IMR-90 (cell line): ENCODE data around the gene GALNT3. TPM values are rescaled to one million over a fixed set of nuclear protein-coding genes. Genes with fewer than 3 reads are reported as not detected.

Experiments used
- ATAC-seq: fragments of 200-7000 bp; cut with Tn5 transposase; 2 replicates; pipeline ENCODE4 v1.9.1; 2020; ENCODE audit warnings: low read depth, mild to moderate bottlenecking, moderate library complexity
- BruUV-seq: library from RNA; stranded (reverse); fragments of 400-500 nt; replicated peaks from 2 replicates; lab custom pipeline; 2021; lab: Mats Ljungman, UMichigan
- CTCF ChIA-PET: fragments of 300-600 bp; formaldehyde crosslinking; extraction: SDS; loops from one replicate; lab custom pipeline; 2021; ENCODE audit warnings: antibody characterized with exemption; lab: Yijun Ruan, JAX
- POLR2A ChIA-PET: fragments of 300-600 bp; sonication (Branson Sonifier 250); formaldehyde crosslinking; loops from one replicate; lab custom pipeline; 2022; ENCODE audit warnings: antibody characterized with exemption; ENCODE audit not compliant: unreplicated experiment; lab: Charles Lee
- DNase-seq: peaks from one replicate; pipeline ENCODE4 v3.0.0; 2013
- H2AFZ ChIP-seq: replicated peaks from 2 replicates; pipeline ENCODE3; 2013; ENCODE audit warnings: low read length, mild to moderate bottlenecking; ENCODE audit not compliant: poor library complexity
- H2AK5ac ChIP-seq: 2 replicates; pipeline ENCODE4 v1.6.1; 2013; ENCODE audit warnings: low read depth, low read length, inconsistent platforms
- H2AK9ac ChIP-seq: replicated peaks from 2 replicates; pipeline ENCODE3; 2013; ENCODE audit warnings: mild to moderate bottlenecking, low read depth, low read length, moderate library complexity; ENCODE audit not compliant: poor library complexity
- H2BK120ac ChIP-seq: 2 replicates; pipeline ENCODE4 v1.6.1; 2013; ENCODE audit warnings: low read depth, low read length, inconsistent platforms
- H2BK15ac ChIP-seq: 3 replicates; pipeline ENCODE4 v1.6.1; 2013; ENCODE audit warnings: low read depth, low read length, inconsistent platforms
- H2BK20ac ChIP-seq: 2 replicates; pipeline ENCODE4 v1.6.1; 2013; ENCODE audit warnings: low read depth, mild to moderate bottlenecking, inconsistent platforms, low read length, moderate library complexity
- H2BK5ac ChIP-seq: 2 replicates; pipeline ENCODE4 v1.6.1; 2013; ENCODE audit warnings: mild to moderate bottlenecking, low read depth, low read length, inconsistent platforms; ENCODE audit not compliant: poor library complexity, severe bottlenecking
- H3K14ac ChIP-seq: replicated peaks from 2 replicates; pipeline ENCODE4 v1.6.1; 2013; ENCODE audit warnings: low read depth, low read length, inconsistent platforms
- H3K18ac ChIP-seq: 2 replicates; pipeline ENCODE4 v1.6.1; 2013; ENCODE audit warnings: low read depth, low read length, control low read depth
- H3K23ac ChIP-seq: 2 replicates; pipeline ENCODE4 v1.6.1; 2013; ENCODE audit warnings: low read depth, low read length, inconsistent platforms
- H3K27ac ChIP-seq: 2 replicates; pipeline ENCODE4 v1.5.1; 2013; ENCODE audit warnings: mild to moderate bottlenecking, control low read depth, low read length; ENCODE audit not compliant: insufficient read depth
- H3K27me3 ChIP-seq: 2 replicates; pipeline ENCODE4 v1.6.1; 2013; ENCODE audit warnings: low read length; ENCODE audit not compliant: control insufficient read depth, insufficient read depth
- H3K36me3 ChIP-seq: 2 replicates; pipeline ENCODE4 v1.6.1; 2013; ENCODE audit warnings: low read length, mixed read lengths; ENCODE audit not compliant: control insufficient read depth, insufficient read depth
- H3K4ac ChIP-seq: 2 replicates; pipeline ENCODE4 v1.6.1; 2013; ENCODE audit warnings: low read depth, low read length, inconsistent platforms
- H3K4me1 ChIP-seq: 2 replicates; pipeline ENCODE4 v1.6.1; 2013; ENCODE audit warnings: low read length, mixed read lengths; ENCODE audit not compliant: control insufficient read depth, insufficient read depth
- H3K4me2 ChIP-seq: 2 replicates; pipeline ENCODE4 v1.6.1; 2013; ENCODE audit warnings: low read depth, mild to moderate bottlenecking, control low read depth, low read length, moderate library complexity
- H3K4me3 ChIP-seq: 2 replicates; pipeline ENCODE4 v1.5.1; 2013; ENCODE audit warnings: low read depth, mild to moderate bottlenecking, control low read depth, low read length, moderate library complexity; ENCODE audit not compliant: insufficient read depth
- H3K56ac ChIP-seq: 2 replicates; pipeline ENCODE4 v1.6.1; 2013; ENCODE audit warnings: low read length, inconsistent platforms; ENCODE audit not compliant: insufficient read depth; ENCODE audit errors: extremely low read depth
- H3K79me1 ChIP-seq, 2 experiments: 2 replicates each; pipeline ENCODE4 v1.6.1; 2013; ENCODE audit warnings: low read length in 2 of 2, inconsistent platforms in 1 of 2, low read depth in 1 of 2
- H3K9ac ChIP-seq: 2 replicates; pipeline ENCODE4 v1.6.1; 2013; ENCODE audit warnings: low read depth, low read length, control low read depth
- H3K9me1 ChIP-seq: 2 replicates; pipeline ENCODE4 v1.6.1; 2013; ENCODE audit warnings: low read length, inconsistent platforms; ENCODE audit not compliant: insufficient read depth
- H3K9me3 ChIP-seq: 2 replicates; pipeline ENCODE4 v1.6.1; 2013; ENCODE audit warnings: low read length; ENCODE audit not compliant: control insufficient read depth, insufficient read depth
- H4K20me1 ChIP-seq: 2 replicates; pipeline ENCODE4 v1.6.1; 2013; ENCODE audit warnings: low read length, inconsistent platforms; ENCODE audit not compliant: insufficient read depth
- H4K5ac ChIP-seq: 2 replicates; pipeline ENCODE4 v1.6.1; 2013; ENCODE audit warnings: mild to moderate bottlenecking, low read depth, low read length, control low read depth
- H4K8ac ChIP-seq, 2 experiments: 2 replicates each; pipeline ENCODE4 v1.6.1; 2013; ENCODE audit warnings: low read depth in 2 of 2, low read length in 2 of 2, control low read depth in 1 of 2, inconsistent platforms in 1 of 2
- H4K91ac ChIP-seq: 2 replicates; pipeline ENCODE4 v1.6.1; 2013; ENCODE audit warnings: low read depth, low read length, inconsistent platforms; ENCODE audit not compliant: insufficient read depth
- BHLHE40 ChIP-seq: fragments of 150-350 bp; IDR thresholded peaks from 2 replicates; pipeline ENCODE4 v1.6.1; 2016; ENCODE audit warnings: mild to moderate bottlenecking, low read depth, low read length
- CEBPB ChIP-seq: IDR thresholded peaks from 2 replicates; pipeline ENCODE4 v1.6.1; 2012; ENCODE audit warnings: low read depth, low read length, improper control_type of control experiment
- CHD1 ChIP-seq: IDR thresholded peaks from 2 replicates; pipeline ENCODE4 v1.6.1; 2012; ENCODE audit warnings: low read depth, low read length, improper control_type of control experiment
- ELK1 ChIP-seq: fragments of 150-350 bp; IDR thresholded peaks from 2 replicates; pipeline ENCODE4 v1.6.1; 2016; ENCODE audit warnings: low read depth, mild to moderate bottlenecking, low read length, moderate library complexity, borderline replicate concordance
- FOS ChIP-seq: fragments of 150-350 bp; IDR thresholded peaks from 2 replicates; pipeline ENCODE4 v1.6.1; 2016; ENCODE audit warnings: low read depth, low read length
- MAFK ChIP-seq: IDR thresholded peaks from 2 replicates; pipeline ENCODE4 v1.6.1; 2012; ENCODE audit warnings: low read depth, low read length, improper control_type of control experiment
- MAZ ChIP-seq: IDR thresholded peaks from 2 replicates; pipeline ENCODE4 v1.6.1; 2012; ENCODE audit warnings: low read depth, mild to moderate bottlenecking, low read length, improper control_type of control experiment, moderate library complexity, borderline replicate concordance
- MXI1 ChIP-seq: IDR thresholded peaks from 2 replicates; pipeline ENCODE4 v1.6.1; 2012; ENCODE audit warnings: low read depth, mild to moderate bottlenecking, low read length, moderate library complexity, borderline replicate concordance
- NFE2L2 ChIP-seq: fragments of 150-350 bp; IDR thresholded peaks from 2 replicates; pipeline ENCODE4 v1.6.1; 2016; ENCODE audit warnings: low read depth, mild to moderate bottlenecking, low read length
- POLR2A ChIP-seq: IDR thresholded peaks from 2 replicates; pipeline ENCODE4 v1.6.1; 2012; ENCODE audit warnings: mild to moderate bottlenecking, low read depth, low read length
- RAD21 ChIP-seq: IDR thresholded peaks from 2 replicates; pipeline ENCODE4 v1.6.1; 2012; ENCODE audit warnings: low read length, improper control_type of control experiment
- RCOR1 ChIP-seq: IDR thresholded peaks from 2 replicates; pipeline ENCODE4 v1.6.1; 2012; ENCODE audit warnings: mild to moderate bottlenecking, low read length, improper control_type of control experiment; ENCODE audit not compliant: insufficient replicate concordance
- RFX5 ChIP-seq: IDR thresholded peaks from 2 replicates; pipeline ENCODE4 v1.8.0; 2012; ENCODE audit warnings: low read depth, mild to moderate bottlenecking, low read length, moderate library complexity
- SMC3 ChIP-seq: fragments of 150-350 bp; IDR thresholded peaks from 2 replicates; pipeline ENCODE4 v1.6.1; 2016; ENCODE audit warnings: low read depth, mild to moderate bottlenecking, antibody characterized with exemption, low read length, moderate library complexity
- USF2 ChIP-seq: fragments of 150-350 bp; IDR thresholded peaks from 2 replicates; pipeline ENCODE4 v1.6.1; 2017; ENCODE audit warnings: mild to moderate bottlenecking, antibody characterized with exemption, low read length, low read depth
- WGBS, 2 experiments: methylation state at CpG; one replicate each; pipeline versions ENCODE4 v1.1.5 to v1.1.7; 2013; ENCODE audit warnings: missing lambda C conversion rate in 2 of 2; ENCODE audit not compliant: insufficient read length in 1 of 2; ENCODE audit errors: extremely low coverage in 2 of 2; 5-methylcytosine and 5-hydroxymethylcytosine counted together
- dilution Hi-C: fragments of 300-500 bp; cut with HindIII; formaldehyde crosslinking; loops from one replicate; pipeline ENCODE4 v1.14.3; 2018; ENCODE audit warnings: low sequenced_read_pairs; ENCODE audit not compliant: unreplicated experiment
- in situ Hi-C: fragments of 300-500 bp; cut with MboI; formaldehyde crosslinking; loops from 3 replicates; pipeline ENCODE4 v1.14.3; 2019; ENCODE audit warnings: low sequenced_read_pairs, inconsistent platforms, mixed read lengths
- intact Hi-C: fragments of 100-400 bp; cut with micrococcal nuclease; formaldehyde crosslinking; loops from 2 replicates; pipeline ENCODE4 v1.10.0; 2022
- polyA plus RNA-seq, 3 experiments: library from polyadenylated mRNA; depleted of rRNA; stranded (reverse); fragments of >200 nt; gene quantifications; 2 replicates each; pipeline ENCODE4 v1.2.3, GENCODE V29; 2012; ENCODE audit warnings: low replicate concordance in 1 of 3
- total RNA-seq: library from RNA; depleted of rRNA; stranded (reverse); fragments of >200 nt; gene quantifications from 2 replicates; pipeline ENCODE4 v1.2.3, GENCODE V29; 2012
- TF ChIP-seq, protein P1 (sequence below): conservative IDR thresholded peaks from 2 replicates; pipeline ENCODE4 v1.5.1; 2012; ENCODE audit warnings: mild to moderate bottlenecking, low read depth, low read length, improper control_type of control experiment

GALNT3 gene
- total and polyA plus RNA-seq, 2 of the 4 experiments (the other 2 are of a cell fraction): 1.1 to 2.0 TPM

DNA sequence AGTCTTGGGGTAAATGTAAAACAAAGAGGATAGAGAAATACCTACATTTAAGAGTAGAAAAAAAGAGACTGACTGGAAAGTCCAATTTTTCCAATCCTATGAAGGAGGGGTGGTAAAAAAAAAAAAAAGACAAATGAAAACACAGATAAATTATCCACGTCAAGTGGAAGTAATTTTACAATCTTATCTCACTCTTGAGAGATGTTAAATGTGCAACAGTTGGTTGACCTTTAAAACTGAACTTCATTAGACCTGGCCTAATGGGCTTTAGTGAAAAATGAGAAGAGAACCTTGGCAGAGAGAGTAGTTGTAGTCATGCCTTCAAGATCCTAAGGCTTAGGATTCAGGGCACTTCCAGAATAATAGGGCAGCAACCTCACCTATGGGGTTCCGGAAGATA is 20.4 kb downstream of the GALNT3 start:
- no peak for ATAC-seq
- CTCF ChIA-PET: no interaction called here

More for the DNA sequence above, 20.4 kb downstream of the GALNT3 start:
- peaks cover 2% of the 10 kb centered on the region; the same call in 1 of the 2 replicates for H3K4me1 ChIP-seq
- no peak overlapping the region for H2BK15ac ChIP-seq
- no peak overlapping the region for H2AFZ ChIP-seq
- no peaks in the 10 kb centered on the region for H3K27me3 ChIP-seq
- TF ChIP-seq, protein P1, sequence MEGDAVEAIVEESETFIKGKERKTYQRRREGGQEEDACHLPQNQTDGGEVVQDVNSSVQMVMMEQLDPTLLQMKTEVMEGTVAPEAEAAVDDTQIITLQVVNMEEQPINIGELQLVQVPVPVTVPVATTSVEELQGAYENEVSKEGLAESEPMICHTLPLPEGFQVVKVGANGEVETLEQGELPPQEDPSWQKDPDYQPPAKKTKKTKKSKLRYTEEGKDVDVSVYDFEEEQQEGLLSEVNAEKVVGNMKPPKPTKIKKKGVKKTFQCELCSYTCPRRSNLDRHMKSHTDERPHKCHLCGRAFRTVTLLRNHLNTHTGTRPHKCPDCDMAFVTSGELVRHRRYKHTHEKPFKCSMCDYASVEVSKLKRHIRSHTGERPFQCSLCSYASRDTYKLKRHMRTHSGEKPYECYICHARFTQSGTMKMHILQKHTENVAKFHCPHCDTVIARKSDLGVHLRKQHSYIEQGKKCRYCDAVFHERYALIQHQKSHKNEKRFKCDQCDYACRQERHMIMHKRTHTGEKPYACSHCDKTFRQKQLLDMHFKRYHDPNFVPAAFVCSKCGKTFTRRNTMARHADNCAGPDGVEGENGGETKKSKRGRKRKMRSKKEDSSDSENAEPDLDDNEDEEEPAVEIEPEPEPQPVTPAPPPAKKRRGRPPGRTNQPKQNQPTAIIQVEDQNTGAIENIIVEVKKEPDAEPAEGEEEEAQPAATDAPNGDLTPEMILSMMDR: no peak
- no peak for TF ChIP-seq POLR2A
- no peak for TF ChIP-seq RCOR1
- no peak for TF ChIP-seq MXI1
- TF ChIP-seq RAD21: no peak
- TF ChIP-seq CEBPB: no peak
- TF ChIP-seq RFX5: no peak
- no peak for TF ChIP-seq ELK1
- no peak for TF ChIP-seq NFE2L2
- TF ChIP-seq CHD1: no peak
- no peak for TF ChIP-seq SMC3
- TF ChIP-seq MAZ: no peak
- no peak for TF ChIP-seq MAFK
- no peak for TF ChIP-seq FOS
- no peak for TF ChIP-seq BHLHE40
- TF ChIP-seq USF2: no peak
- H3K9ac ChIP-seq: no peak overlapping the region
- no peaks in the 10 kb centered on the region for H3K9me1 ChIP-seq
- H3K56ac ChIP-seq: no peak overlapping the region
- H4K20me1 ChIP-seq: no peaks in the 10 kb centered on the region
- H3K4ac ChIP-seq: no peak overlapping the region
- in situ Hi-C loops: no loop called here
- no peaks in the 10 kb centered on the region for H3K9me3 ChIP-seq
- no peak overlapping the region for H4K8ac ChIP-seq
- no peak overlapping the region for H3K23ac ChIP-seq
- no CpG with 5 or more reads among the region's 2 CpGs for WGBS, 2 experiments
- no peaks in the 10 kb centered on the region for H3K36me3 ChIP-seq
- H3K18ac ChIP-seq: no peak overlapping the region
- H4K5ac ChIP-seq: no peak overlapping the region
- H3K79me1 ChIP-seq: no peaks in the 10 kb centered on the region
- H2BK20ac ChIP-seq: no peak overlapping the region
- intact Hi-C loops: no loop called here
- no peak overlapping the region for H3K4me2 ChIP-seq
- H2AK9ac ChIP-seq: no peak overlapping the region
- dilution Hi-C loops: no loop called here
- no peak overlapping the region for H3K27ac ChIP-seq
- BruUV-seq: no TSS peak
- H3K14ac ChIP-seq: no peak overlapping the region
- H2BK120ac ChIP-seq: no peak overlapping the region
- H2AK5ac ChIP-seq: no peak overlapping the region
- no peak overlapping the region for H4K91ac ChIP-seq
- H3K4me3 ChIP-seq: no peak overlapping the region
- no peak overlapping the region for H2BK5ac ChIP-seq
- no peak for DNase-seq
- POLR2A ChIA-PET: no interaction called here
